IPS-20b (cell line): ENCODE data around the gene CES5A.

Source experiments
- H3K27ac ChIP-seq: one replicate; pipeline ENCODE4 v1.5.1; 2013; ENCODE audit warnings: low read length
- H3K27me3 ChIP-seq: 2 replicates; pipeline ENCODE4 v1.6.1; 2013; ENCODE audit warnings: mild to moderate bottlenecking, low read length, inconsistent platforms; ENCODE audit not compliant: insufficient read depth
- H3K36me3 ChIP-seq: 2 replicates; pipeline ENCODE4 v1.6.1; 2013; ENCODE audit warnings: low read depth, mild to moderate bottlenecking, inconsistent platforms, low read length, moderate library complexity; ENCODE audit not compliant: insufficient read depth
- H3K4me1 ChIP-seq: 2 replicates; pipeline ENCODE4 v1.6.1; 2013; ENCODE audit warnings: mild to moderate bottlenecking, control low read depth, inconsistent platforms, low read length, moderate library complexity; ENCODE audit not compliant: insufficient read depth
- H3K4me3 ChIP-seq: 2 replicates; pipeline ENCODE4 v1.5.1; 2013; ENCODE audit warnings: mild to moderate bottlenecking, low read length, inconsistent platforms
- H3K9ac ChIP-seq: 2 replicates; pipeline ENCODE4 v1.6.1; 2013; ENCODE audit warnings: low read depth, mild to moderate bottlenecking, inconsistent platforms, low read length, moderate library complexity
- H3K9me3 ChIP-seq: 2 replicates; pipeline ENCODE4 v1.6.1; 2013; ENCODE audit warnings: mild to moderate bottlenecking, low read depth, low read length, inconsistent platforms; ENCODE audit not compliant: insufficient read depth

The CES5A gene

DNA sequence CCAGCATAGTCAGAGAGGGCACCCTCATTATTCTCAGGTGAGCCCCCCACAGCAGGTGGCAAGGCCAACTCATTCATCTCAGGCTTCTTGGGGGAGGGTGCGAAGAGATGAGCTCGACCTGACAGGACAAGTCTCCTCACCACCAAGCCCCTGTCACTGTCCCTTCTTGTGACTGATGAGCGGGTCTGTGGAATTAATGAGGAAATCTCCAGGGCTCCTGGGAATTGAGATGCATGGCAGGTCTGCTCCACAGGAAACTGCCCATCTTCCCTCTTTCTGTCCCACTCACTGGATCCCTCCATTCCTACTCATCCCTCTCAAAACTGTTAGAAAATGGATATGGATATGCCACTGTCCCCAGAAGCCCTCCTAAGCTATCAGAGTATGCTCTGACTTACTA lies 32.5 kb upstream of the CES5A start:
- H3K27me3 ChIP-seq, result no peaks in the 10 kb centered on the region
- H3K4me3 ChIP-seq, result no peak overlapping the region
- peaks cover 7% of the 10 kb centered on the region; the same call in 1 of the 2 replicates for H3K9me3 ChIP-seq
- no peaks in the 10 kb centered on the region for H3K4me1 ChIP-seq
- no peak overlapping the region for H3K27ac ChIP-seq
- H3K36me3 ChIP-seq, result no peaks in the 10 kb centered on the region
- H3K9ac ChIP-seq, result no peak overlapping the region

DNA sequence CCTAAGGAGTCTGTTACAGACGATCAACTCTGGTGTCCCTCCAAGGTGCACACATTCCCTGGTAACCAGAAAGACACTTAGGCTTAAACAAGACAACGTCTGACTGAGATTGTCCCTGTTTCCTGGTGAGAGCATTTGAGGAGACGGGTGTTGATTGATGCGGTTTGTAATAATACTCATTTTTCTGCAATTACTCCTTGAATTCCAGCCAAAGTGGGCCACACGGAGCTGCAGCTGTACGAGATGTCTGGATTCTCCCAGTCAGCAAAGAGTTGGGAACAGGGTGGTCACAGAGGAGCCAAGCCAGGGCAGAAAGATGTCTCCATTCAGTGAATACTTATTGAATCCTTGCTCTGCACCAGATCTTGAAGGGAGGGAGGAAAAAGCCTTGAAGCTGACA lies 30.9 kb upstream of the CES5A start:
- Histone ChIP-seq H3K9me3 (peaks cover 7% of the 10 kb centered on the region; the same call in 1 of the 2 replicates), H3K9ac (no peak overlapping the region), H3K27ac (no peak overlapping the region), H3K4me3 (no peak overlapping the region), H3K4me1 (no peaks in the 10 kb centered on the region), H3K27me3 (no peaks in the 10 kb centered on the region), H3K36me3 (no peaks in the 10 kb centered on the region)

DNA sequence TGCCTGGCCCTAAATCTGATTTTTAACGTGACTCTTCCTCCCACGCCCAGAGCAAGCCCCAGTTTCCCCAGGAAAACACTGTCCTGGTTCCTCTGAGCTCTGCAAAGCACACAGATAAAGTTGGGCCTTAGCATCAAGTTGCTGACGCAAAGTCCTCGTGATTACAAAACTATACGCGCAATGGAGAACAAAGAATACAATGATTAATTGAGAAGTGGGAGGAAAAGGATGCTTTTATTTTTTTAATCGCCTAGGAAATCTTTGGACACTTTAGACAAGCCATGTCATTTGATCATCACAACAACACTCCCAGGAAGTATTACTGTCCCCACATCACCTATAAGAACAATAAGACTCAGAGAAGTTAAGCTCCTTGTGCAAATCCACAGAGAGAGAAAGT lies 30.5 kb upstream of the CES5A start:
- Histone ChIP-seq H3K27me3 (no peaks in the 10 kb centered on the region), H3K27ac (no peak overlapping the region)

DNA sequence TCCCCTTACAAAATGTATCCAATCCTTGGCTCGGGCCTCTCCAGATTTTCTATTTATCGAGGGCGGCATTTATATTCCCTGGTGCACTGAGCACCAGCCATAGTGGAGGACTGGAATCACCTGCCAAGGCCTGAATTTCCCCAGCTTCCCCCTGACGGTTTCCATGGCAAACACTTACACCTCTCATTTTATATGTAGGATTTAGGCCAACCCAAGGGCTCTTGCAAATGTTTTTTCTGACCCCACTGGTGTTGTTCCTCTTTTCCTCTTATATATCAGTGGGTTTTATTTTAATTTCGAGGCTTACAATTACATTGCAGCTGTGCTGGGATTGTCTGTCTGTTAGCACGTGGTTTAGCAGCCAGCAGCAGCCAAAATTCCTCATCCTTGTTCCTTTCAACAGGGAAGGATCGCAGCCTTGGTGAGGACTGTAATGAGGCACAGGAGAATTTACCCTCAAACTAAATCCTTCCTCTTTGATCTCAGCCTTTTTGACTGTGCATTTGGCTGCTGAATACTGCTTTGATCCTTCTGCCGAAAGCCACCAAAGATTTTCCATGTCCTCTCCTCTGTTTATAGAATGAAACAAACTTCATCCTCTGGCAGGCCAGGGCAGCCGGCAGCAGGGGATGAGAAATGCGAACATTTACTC lies 26.5 kb upstream of the CES5A start:
- Histone ChIP-seq H3K9me3 (peaks cover 13% of the 10 kb centered on the region; the same call in 1 of the 2 replicates), H3K9ac (no peak overlapping the region), H3K4me1 (no peaks in the 10 kb centered on the region), H3K4me3 (no peak overlapping the region), H3K36me3 (no peaks in the 10 kb centered on the region), H3K27me3 (no peaks in the 10 kb centered on the region), H3K27ac (no peak overlapping the region)

More for the DNA sequence above, 30.5 kb upstream of the CES5A start:
- Histone ChIP-seq H3K9me3 (peaks cover 7% of the 10 kb centered on the region; the same call in 1 of the 2 replicates), H3K36me3 (no peaks in the 10 kb centered on the region), H3K9ac (no peak overlapping the region), H3K4me3 (no peak overlapping the region), H3K4me1 (no peaks in the 10 kb centered on the region)

DNA sequence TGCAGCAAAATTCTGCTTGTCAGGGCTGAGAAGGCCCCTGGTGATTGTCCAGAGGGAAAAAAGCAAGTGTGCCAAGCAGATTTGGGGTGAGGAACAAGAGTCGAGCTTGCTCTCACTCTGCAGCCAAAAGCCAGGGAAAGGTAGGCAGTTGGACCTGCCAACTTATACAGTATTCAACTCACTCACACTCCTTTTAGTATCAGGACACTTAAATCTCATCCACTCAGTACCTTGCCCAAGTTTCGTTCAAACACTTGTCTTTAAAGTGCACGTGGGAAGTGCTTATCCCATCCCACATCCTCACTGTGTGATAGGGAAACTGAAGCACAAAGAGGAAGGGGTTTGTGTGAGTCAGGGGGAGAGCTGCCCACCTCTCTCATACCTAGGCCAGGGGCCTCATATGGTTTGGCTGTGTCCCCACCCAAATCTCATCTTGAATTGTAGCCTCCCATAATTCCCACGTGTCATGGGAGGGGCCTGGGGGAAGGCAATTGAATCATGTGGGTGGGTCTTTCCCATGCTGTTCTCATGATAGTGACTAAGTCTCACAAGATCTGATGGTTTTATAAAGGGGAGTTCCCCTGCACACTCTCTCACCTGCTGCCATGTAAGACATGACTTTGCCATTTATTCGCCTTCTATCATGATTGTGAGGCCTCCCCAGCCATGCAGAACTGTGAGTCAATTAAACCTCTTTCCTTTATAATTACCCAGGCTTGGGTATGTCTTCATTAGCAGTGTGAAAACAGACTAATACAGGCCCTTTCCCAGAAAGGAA lies 25.6 kb upstream of the CES5A start:
- Histone ChIP-seq H3K4me1 (no peaks in the 10 kb centered on the region), H3K27ac (no peak overlapping the region), H3K27me3 (no peaks in the 10 kb centered on the region), H3K36me3 (no peaks in the 10 kb centered on the region), H3K9ac (no peak overlapping the region), H3K9me3 (peaks cover 17% of the 10 kb centered on the region; the same call in 1 of the 2 replicates), H3K4me3 (no peak overlapping the region)

DNA sequence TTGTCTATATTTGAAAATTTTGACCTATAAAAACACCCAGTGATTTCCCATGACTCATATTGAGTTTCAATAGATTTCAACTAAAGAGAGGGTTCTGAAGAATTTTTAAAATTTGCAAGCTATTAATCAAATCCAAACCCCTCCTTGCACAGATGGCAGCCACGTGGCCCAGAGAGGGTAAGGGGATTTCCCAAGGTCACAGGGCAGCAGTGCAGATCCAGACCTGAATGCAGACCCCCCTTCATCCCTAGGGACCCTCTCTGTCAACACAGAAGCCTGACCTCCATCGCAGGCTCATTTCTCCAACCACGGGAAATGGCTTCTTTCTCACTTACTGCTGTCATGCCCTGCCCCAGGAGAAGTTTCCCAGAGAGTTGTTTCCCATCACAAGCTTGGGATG lies 24.7 kb upstream of the CES5A start:
- H3K4me3 ChIP-seq, result no peak overlapping the region
- H3K27me3 ChIP-seq, result no peaks in the 10 kb centered on the region
- H3K9me3 ChIP-seq, result peaks cover 24% of the 10 kb centered on the region; the same call in 1 of the 2 replicates
- no peak overlapping the region for H3K27ac ChIP-seq
- no peaks in the 10 kb centered on the region for H3K36me3 ChIP-seq
- H3K4me1 ChIP-seq, result no peaks in the 10 kb centered on the region
- no peak overlapping the region for H3K9ac ChIP-seq

DNA sequence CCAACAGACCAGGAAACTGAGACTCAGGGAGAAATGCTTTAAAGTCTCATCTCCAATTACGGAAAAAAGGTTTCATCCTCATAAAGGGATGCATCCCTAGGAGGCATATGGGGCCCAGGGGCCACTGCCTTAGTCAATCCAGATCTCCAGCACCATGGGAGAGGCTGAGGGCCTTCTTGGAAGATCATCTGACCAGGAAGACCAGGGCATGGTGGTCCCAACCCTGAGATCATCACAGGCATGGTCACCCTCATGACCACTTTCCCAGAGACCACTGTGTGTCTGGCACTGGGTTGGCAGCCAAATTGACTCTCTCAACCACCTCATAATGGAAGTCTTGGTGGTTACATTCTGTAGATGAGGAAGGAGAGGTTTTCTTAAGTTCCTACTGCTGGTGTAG lies 23.4 kb upstream of the CES5A start:
- Histone ChIP-seq H3K4me1 (no peaks in the 10 kb centered on the region), H3K27ac (no peak overlapping the region), H3K4me3 (no peak overlapping the region), H3K9ac (no peak overlapping the region), H3K9me3 (peaks cover 17% of the 10 kb centered on the region; the same call in 1 of the 2 replicates), H3K27me3 (no peaks in the 10 kb centered on the region), H3K36me3 (no peaks in the 10 kb centered on the region)

DNA sequence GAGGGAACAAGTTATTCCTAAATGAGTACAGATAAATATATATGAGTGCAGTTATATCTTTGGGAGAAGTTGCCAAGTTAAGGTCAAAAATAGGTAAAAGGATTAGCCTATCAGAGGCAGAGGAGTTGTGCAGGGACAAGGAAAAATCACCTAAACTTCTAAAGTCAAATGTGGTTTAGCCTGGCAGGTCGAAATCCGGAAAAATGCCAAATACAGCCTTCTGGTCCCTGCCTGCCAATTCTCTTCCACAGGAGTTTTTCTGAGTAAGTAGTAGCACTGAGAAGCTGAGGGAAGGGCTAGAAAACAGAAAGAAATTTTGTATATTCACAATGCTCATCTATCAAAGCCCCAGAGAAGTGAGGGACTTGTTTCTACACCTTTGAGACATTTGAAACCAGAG lies 17.6 kb upstream of the CES5A start:
- H3K27ac ChIP-seq, result no peak overlapping the region
- H3K9me3 ChIP-seq, result peaks cover 45% of the 10 kb centered on the region; the same call in 1 of the 2 replicates
- H3K9ac ChIP-seq, result no peak overlapping the region
- no peaks in the 10 kb centered on the region for H3K4me1 ChIP-seq
- no peaks in the 10 kb centered on the region for H3K36me3 ChIP-seq
- no peak overlapping the region for H3K4me3 ChIP-seq
- H3K27me3 ChIP-seq, result no peaks in the 10 kb centered on the region

DNA sequence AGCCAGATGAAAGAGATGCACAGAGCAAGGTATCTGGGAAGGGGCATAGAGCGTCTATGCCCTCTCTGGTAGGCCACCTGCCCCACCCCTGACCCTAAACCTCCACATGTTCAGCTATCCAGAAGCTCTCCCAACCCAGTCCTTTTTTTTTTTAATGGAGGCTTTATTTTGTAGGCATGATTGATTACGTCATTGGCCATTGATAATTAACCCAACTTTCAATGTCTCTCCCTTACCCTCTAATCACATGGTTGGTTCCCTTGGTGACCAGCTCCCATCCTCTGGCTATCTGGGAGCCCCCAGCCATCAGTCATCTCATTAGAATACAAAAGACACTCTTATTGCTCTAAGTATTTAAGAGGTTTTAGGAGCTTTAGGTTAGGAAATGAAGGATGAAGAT lies 14.3 kb upstream of the CES5A start:
- H3K36me3 ChIP-seq, result no peaks in the 10 kb centered on the region
- H3K27ac ChIP-seq, result no peak overlapping the region
- no peaks in the 10 kb centered on the region for H3K27me3 ChIP-seq
- H3K4me3 ChIP-seq, result no peak overlapping the region
- peaks cover 35% of the 10 kb centered on the region; the same call in 1 of the 2 replicates for H3K9me3 ChIP-seq
- no peaks in the 10 kb centered on the region for H3K4me1 ChIP-seq
- H3K9ac ChIP-seq, result no peak overlapping the region

DNA sequence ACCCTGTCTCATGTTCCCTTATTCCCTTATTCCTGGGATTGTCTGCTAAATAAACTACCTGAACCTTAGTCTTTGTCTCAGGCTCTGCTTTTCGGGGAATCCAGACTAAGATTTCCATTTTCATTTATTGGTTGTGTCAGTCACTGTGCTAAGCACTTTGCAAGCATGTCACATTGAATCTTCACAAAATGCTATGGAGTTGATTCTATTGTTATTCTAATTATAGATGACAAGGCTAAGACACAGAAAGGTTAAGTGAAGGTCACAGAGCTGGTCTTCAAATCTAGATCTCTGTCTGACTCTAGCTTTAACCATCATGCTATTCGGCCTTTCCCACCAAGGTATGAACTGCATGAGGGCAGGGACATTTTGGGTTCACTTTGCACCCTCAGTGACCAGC lies 13.4 kb upstream of the CES5A start:
- H3K4me3 ChIP-seq, result no peak overlapping the region
- H3K9me3 ChIP-seq, result peaks cover 34% of the 10 kb centered on the region; the same call in 1 of the 2 replicates
- H3K27ac ChIP-seq, result no peak overlapping the region
- H3K27me3 ChIP-seq, result no peaks in the 10 kb centered on the region
- H3K36me3 ChIP-seq, result no peaks in the 10 kb centered on the region
- no peak overlapping the region for H3K9ac ChIP-seq
- no peaks in the 10 kb centered on the region for H3K4me1 ChIP-seq

DNA sequence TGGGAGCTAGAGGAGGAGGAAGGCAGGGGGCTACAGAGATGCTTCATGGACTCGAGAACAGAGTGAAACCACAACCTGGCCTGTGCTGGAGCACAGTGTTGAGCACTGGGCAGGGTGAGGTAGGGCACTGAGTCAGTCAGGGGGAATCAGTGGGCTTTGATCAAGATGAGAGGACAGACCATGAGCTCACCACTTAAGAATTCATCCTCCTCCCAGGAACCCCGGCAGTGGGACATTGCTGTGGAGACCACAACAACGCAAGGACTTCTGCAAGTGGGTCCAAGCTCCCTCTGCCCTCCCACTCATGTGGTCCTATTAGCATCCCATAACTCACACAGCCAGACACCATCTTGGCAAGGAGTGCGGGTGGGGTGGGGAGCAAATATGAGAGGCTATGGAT lies 1.7 kb upstream of the CES5A start:
- Histone ChIP-seq H3K4me1 (no peaks in the 10 kb centered on the region), H3K4me3 (no peak overlapping the region), H3K9me3 (no peaks in the 10 kb centered on the region), H3K36me3 (no peaks in the 10 kb centered on the region), H3K27me3 (no peaks in the 10 kb centered on the region), H3K9ac (no peak overlapping the region), H3K27ac (no peak overlapping the region)

DNA sequence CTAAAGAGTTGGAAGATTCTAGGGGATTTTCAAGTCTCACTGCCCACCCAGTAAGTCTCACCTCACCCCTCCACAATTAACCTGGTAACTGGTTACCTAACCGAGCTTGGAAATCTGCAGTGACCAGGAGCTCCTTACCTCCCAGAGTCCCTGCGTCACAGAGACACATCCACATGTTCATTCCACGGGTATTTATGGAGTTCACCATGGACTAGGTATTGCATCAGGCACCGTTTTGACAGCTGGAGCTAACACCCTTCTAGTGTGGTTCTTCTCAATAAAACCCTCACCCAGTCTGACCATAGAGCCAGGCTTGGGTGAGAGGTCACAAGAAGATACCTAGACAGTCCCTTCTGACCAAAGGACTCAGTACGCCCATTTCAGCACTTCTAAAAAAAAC lies 2.1 kb downstream of the CES5A start:
- H3K27me3 ChIP-seq, result no peaks in the 10 kb centered on the region
- H3K4me3 ChIP-seq, result no peak overlapping the region
- H3K4me1 ChIP-seq, result no peaks in the 10 kb centered on the region
- no peak overlapping the region for H3K9ac ChIP-seq
- no peaks in the 10 kb centered on the region for H3K36me3 ChIP-seq
- H3K9me3 ChIP-seq, result no peaks in the 10 kb centered on the region
- H3K27ac ChIP-seq, result no peak overlapping the region
